Measurements from ENCODE around the gene PXYLP1.
A peak's percentile ranks its signal among the peaks of the same experiment; 100 is the strongest.

Gene PXYLP1

GRCh38 chr3:141273700-141274410, 42.2 kb downstream of the PXYLP1 start:
- no peak overlapping the region for H3K4me2 ChIP-seq (ENCODE audit: low read depth, low read length, poor library complexity, severe bottlenecking)
- no peaks in the 10 kb centered on the region for H4K20me1 ChIP-seq (ENCODE audit: insufficient read depth, low read length, poor library complexity, severe bottlenecking)
- no peak overlapping the region for H3K9ac ChIP-seq (ENCODE audit: low read depth, low read length, poor library complexity, severe bottlenecking)
- no peak overlapping the region for H3K4me3 ChIP-seq (ENCODE audit: low read length, poor library complexity, severe bottlenecking)
- TF ChIP-seq EZH2phosphoT487 (IDR thresholded peaks at IDR 0.05; ENCODE audit: borderline replicate concordance) (no peak), CTCF (conservative IDR thresholded peaks at IDR 0.05; ENCODE audit: low read length) (no peak)
- peaks cover 22% of the 10 kb centered on the region for H3K4me1 ChIP-seq (ENCODE audit: insufficient read depth, low read length, poor library complexity, severe bottlenecking)
- H2AFZ ChIP-seq (ENCODE audit: low read length) = no peak overlapping the region
- no peaks in the 10 kb centered on the region for H3K9me2 ChIP-seq (replicated peaks; ENCODE audit: low read depth, low read length)
- no peaks in the 10 kb centered on the region for H3K9me3 ChIP-seq (ENCODE audit: insufficient read depth, low read depth, low read length)
- no peaks in the 10 kb centered on the region for H3K27me3 ChIP-seq (ENCODE audit: insufficient read depth, low read length, poor library complexity, severe bottlenecking)
- no peaks in the 10 kb centered on the region for H3K79me2 ChIP-seq (ENCODE audit: insufficient read depth, low read length)
- peaks cover 13% of the 10 kb centered on the region; the same call in 1 of the 2 replicates for H3K36me3 ChIP-seq (ENCODE audit: insufficient read depth, low read length)
- no peaks in the 10 kb centered on the region for H3F3A ChIP-seq (ENCODE audit: low read depth)

- TF ChIP-seq EZH2phosphoT487 (IDR thresholded peaks at IDR 0.05; ENCODE audit: borderline replicate concordance) = no peak
- no peak for TF ChIP-seq CTCF (conservative IDR thresholded peaks at IDR 0.05; ENCODE audit: low read length)
- peaks cover 15% of the 10 kb centered on the region; the same call in 1 of the 2 replicates for H3K36me3 ChIP-seq (ENCODE audit: insufficient read depth, low read length)
- no peaks in the 10 kb centered on the region for H3K79me2 ChIP-seq (ENCODE audit: insufficient read depth, low read length)
- no peak overlapping the region for H3K9ac ChIP-seq (ENCODE audit: low read depth, low read length, poor library complexity, severe bottlenecking)
- no peaks in the 10 kb centered on the region for H3K27me3 ChIP-seq (ENCODE audit: insufficient read depth, low read length, poor library complexity, severe bottlenecking)
- H3K4me1 ChIP-seq (ENCODE audit: insufficient read depth, low read length, poor library complexity, severe bottlenecking) = peaks cover 27% of the 10 kb centered on the region
- H3K4me2 ChIP-seq (ENCODE audit: low read depth, low read length, poor library complexity, severe bottlenecking) = peak overlapping the region; percentile 4
- no peaks in the 10 kb centered on the region for H3K9me3 ChIP-seq (ENCODE audit: insufficient read depth, low read depth, low read length)
- H2AFZ ChIP-seq (ENCODE audit: low read length) = no peak overlapping the region
- no peaks in the 10 kb centered on the region for H3F3A ChIP-seq (ENCODE audit: low read depth)
- H3K4me3 ChIP-seq (ENCODE audit: low read length, poor library complexity, severe bottlenecking) = peak overlapping the region; percentile 7
- no peaks in the 10 kb centered on the region for H4K20me1 ChIP-seq (ENCODE audit: insufficient read depth, low read length, poor library complexity, severe bottlenecking)
- no peaks in the 10 kb centered on the region for H3K9me2 ChIP-seq (replicated peaks; ENCODE audit: low read depth, low read length)
Observed at GRCh38 chr3:141274411-141275031, 42.9 kb downstream of the PXYLP1 start.

GRCh38 chr3:141275032-141275422, 43.4 kb downstream of the PXYLP1 start:
- Histone ChIP-seq H4K20me1 (ENCODE audit: insufficient read depth, low read length, poor library complexity, severe bottlenecking) (no peaks in the 10 kb centered on the region), H3K36me3 (ENCODE audit: insufficient read depth, low read length) (peaks cover 20% of the 10 kb centered on the region; the same call in 1 of the 2 replicates), H2AFZ (ENCODE audit: low read length) (no peak overlapping the region), H3F3A (ENCODE audit: low read depth) (no peaks in the 10 kb centered on the region), H3K4me2 (ENCODE audit: low read depth, low read length, poor library complexity, severe bottlenecking) (peak overlapping the region; percentile 4), H3K9me2 (replicated peaks; ENCODE audit: low read depth, low read length) (no peaks in the 10 kb centered on the region), H3K9me3 (ENCODE audit: insufficient read depth, low read depth, low read length) (no peaks in the 10 kb centered on the region), H3K4me3 (ENCODE audit: low read length, poor library complexity, severe bottlenecking) (peak overlapping the region; percentile 7), H3K79me2 (ENCODE audit: insufficient read depth, low read length) (no peaks in the 10 kb centered on the region), H3K9ac (ENCODE audit: low read depth, low read length, poor library complexity, severe bottlenecking) (no peak overlapping the region), H3K4me1 (ENCODE audit: insufficient read depth, low read length, poor library complexity, severe bottlenecking) (peaks cover 27% of the 10 kb centered on the region), H3K27me3 (ENCODE audit: insufficient read depth, low read length, poor library complexity, severe bottlenecking) (no peaks in the 10 kb centered on the region)
- TF ChIP-seq EZH2phosphoT487 (IDR thresholded peaks at IDR 0.05; ENCODE audit: borderline replicate concordance) (no peak), CTCF (conservative IDR thresholded peaks at IDR 0.05; ENCODE audit: low read length) (no peak)

Data from Loucy (cell line).